ENCODE data around the gene CTDSPL.

DNA sequence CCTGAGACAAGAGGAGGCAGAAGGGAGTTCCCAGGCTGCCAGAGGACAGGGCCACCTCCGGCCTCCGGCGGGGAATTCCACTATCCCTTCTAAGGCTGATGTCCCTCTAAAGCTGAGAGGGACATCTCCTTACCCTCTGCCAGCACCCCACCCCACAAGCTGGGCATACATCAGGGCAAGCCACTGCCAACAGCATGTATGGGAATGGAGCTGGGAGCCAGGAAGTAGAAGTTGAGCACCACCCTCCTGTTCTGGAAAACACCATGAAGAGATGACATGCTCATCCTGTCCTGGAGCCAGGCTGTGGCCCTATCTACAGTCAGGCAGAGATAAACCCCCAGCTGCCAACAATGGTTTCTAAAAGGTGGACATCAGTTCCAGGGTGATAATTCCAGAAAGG, 160.6 kb downstream of the CTDSPL start:
- TF ChIP-seq PPARA (CRISPR knock-in tag; IDR thresholded peaks at IDR 0.05; ENCODE audit: borderline replicate concordance) (no peak), CSDC2 (CRISPR knock-in tag; IDR thresholded peaks at IDR 0.05) (no peak), ZFP3 (CRISPR knock-in tag; IDR thresholded peaks at IDR 0.05) (no peak), OSR1 (CRISPR knock-in tag; IDR thresholded peaks at IDR 0.05) (no peak), ZFP30 (CRISPR knock-in tag; IDR thresholded peaks at IDR 0.05) (no peak), ZNF70 (CRISPR knock-in tag; IDR thresholded peaks at IDR 0.05) (no peak)
- TF ChIP-seq, protein P1, sequence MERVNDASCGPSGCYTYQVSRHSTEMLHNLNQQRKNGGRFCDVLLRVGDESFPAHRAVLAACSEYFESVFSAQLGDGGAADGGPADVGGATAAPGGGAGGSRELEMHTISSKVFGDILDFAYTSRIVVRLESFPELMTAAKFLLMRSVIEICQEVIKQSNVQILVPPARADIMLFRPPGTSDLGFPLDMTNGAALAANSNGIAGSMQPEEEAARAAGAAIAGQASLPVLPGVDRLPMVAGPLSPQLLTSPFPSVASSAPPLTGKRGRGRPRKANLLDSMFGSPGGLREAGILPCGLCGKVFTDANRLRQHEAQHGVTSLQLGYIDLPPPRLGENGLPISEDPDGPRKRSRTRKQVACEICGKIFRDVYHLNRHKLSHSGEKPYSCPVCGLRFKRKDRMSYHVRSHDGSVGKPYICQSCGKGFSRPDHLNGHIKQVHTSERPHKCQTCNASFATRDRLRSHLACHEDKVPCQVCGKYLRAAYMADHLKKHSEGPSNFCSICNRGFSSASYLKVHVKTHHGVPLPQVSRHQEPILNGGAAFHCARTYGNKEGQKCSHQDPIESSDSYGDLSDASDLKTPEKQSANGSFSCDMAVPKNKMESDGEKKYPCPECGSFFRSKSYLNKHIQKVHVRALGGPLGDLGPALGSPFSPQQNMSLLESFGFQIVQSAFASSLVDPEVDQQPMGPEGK (CRISPR knock-in tag; IDR thresholded peaks at IDR 0.05; ENCODE audit: borderline replicate concordance): no peak

Measured in SK-N-SH treated with all-trans-retinoic acid at 6 μM for 48 hours (cell line).